GM12875 (cell line): ENCODE data around the gene ZFPM1.

Source experiments
- H3K4me3 ChIP-seq: one replicate; pipeline ENCODE4 v1.5.1; 2011; ENCODE audit warnings: low read depth, low read length, control low read depth
- TF ChIP-seq, protein P1 (sequence below): IDR thresholded peaks from 2 replicates; pipeline ENCODE4 v1.5.1; 2011; ENCODE audit warnings: low read depth, mild to moderate bottlenecking, control low read depth, inconsistent platforms, low read length, moderate library complexity, borderline replicate concordance; ENCODE audit not compliant: insufficient read depth

Gene ZFPM1

DNA sequence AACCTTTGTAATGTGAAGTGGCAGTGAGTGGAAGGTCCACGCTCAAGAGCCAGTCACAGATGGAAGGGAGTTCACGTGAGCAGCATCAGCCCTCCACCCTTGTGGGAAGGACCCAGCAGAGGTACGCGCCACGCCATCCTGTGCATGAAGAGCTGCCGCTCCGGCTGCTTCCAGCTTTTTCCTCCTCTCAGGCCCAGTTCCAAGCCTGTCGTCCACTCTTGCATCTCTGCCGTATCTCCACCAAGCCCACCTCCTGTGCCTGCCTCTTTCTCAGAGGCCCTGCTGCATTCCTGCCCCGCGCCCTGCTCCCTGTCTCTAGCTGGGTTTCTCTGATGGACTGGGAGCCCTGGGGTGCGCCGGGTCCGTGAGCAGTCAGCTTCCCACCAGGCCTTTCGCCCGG lies 127.3 kb downstream of the ZFPM1 start:
- no peak overlapping the region for H3K4me3 ChIP-seq
- TF ChIP-seq, protein P1, sequence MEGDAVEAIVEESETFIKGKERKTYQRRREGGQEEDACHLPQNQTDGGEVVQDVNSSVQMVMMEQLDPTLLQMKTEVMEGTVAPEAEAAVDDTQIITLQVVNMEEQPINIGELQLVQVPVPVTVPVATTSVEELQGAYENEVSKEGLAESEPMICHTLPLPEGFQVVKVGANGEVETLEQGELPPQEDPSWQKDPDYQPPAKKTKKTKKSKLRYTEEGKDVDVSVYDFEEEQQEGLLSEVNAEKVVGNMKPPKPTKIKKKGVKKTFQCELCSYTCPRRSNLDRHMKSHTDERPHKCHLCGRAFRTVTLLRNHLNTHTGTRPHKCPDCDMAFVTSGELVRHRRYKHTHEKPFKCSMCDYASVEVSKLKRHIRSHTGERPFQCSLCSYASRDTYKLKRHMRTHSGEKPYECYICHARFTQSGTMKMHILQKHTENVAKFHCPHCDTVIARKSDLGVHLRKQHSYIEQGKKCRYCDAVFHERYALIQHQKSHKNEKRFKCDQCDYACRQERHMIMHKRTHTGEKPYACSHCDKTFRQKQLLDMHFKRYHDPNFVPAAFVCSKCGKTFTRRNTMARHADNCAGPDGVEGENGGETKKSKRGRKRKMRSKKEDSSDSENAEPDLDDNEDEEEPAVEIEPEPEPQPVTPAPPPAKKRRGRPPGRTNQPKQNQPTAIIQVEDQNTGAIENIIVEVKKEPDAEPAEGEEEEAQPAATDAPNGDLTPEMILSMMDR = no peak

DNA sequence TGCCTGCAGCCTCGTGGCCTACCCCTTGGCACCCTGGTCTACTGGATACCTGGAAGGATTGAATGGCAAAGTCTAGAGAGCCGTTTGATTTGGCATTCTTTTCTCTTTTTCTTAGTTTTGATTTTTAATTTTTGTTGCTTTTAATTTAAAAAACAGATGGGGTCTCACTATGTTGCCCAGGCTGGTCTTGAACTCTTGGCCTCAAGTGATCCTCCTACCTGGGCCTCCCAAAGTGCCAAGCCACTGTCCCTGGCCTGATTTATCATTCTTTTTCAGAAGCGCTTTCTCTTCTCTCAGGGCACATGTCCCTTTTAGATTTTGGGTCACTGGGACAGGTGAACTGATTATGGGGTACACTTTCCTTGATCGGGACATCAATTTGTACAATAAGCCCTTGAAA lies 128.0 kb downstream of the ZFPM1 start:
- no peak overlapping the region for H3K4me3 ChIP-seq
- TF ChIP-seq, protein P1 = no peak

- H3K4me3 ChIP-seq = no peak overlapping the region
- TF ChIP-seq, protein P1 = no peak
Measured at GRCh38 chr16:88582912-88583575, 130.0 kb downstream of the ZFPM1 start.

GRCh38 chr16:88584676-88585075 lies 131.6 kb downstream of the ZFPM1 start:
- TF ChIP-seq, protein P1 = no peak
- H3K4me3 ChIP-seq = no peak overlapping the region

GRCh38 chr16:88585269-88585668 lies 132.2 kb downstream of the ZFPM1 start:
- TF ChIP-seq, protein P1 = no peak
- H3K4me3 ChIP-seq = no peak overlapping the region

GRCh38 chr16:88585927-88586581 lies 133.0 kb downstream of the ZFPM1 start:
- H3K4me3 ChIP-seq = no peak overlapping the region
- TF ChIP-seq, protein P1 = no peak
